MM.1S (cell line): ENCODE measurements around the gene ANKS4B.

Source experiments
- CTCF ChIP-seq: fragments of 300-600 bp; sonication (generic); IDR thresholded peaks from 2 replicates; pipeline ENCODE4 v1.5.1; 2016; ENCODE audit warnings: antibody characterized with exemption, low read length, mixed read lengths
- EZH2 ChIP-seq: fragments of 300-600 bp; sonication (generic); optimal IDR thresholded peaks from 2 replicates; pipeline ENCODE3; 2017; ENCODE audit warnings: low read depth, mild to moderate bottlenecking, antibody characterized with exemption, low read length, mixed read lengths
- EZH2phosphoT487 ChIP-seq: fragments of 300-600 bp; sonication (generic); IDR thresholded peaks from 2 replicates; pipeline ENCODE4 v1.6.1; 2018; ENCODE audit warnings: antibody characterized with exemption, low read length

GRCh38 chr16:21189311-21189710, 44.2 kb upstream of the ANKS4B start:
- no peak for TF ChIP-seq CTCF
- TF ChIP-seq EZH2 = no peak
- TF ChIP-seq EZH2phosphoT487 = no peak
